Tibial artery (tissue), 4 donors: ENCODE measurements around the gene KATNBL1.

ENCODE experiments used
- DNase-seq, 2 donors: peaks; one replicate each; pipeline ENCODE4 v3.0.0-alpha.2; 2019
- H3K27ac ChIP-seq, 2 donors: fragments of 200-600 bp; sonication (generic) in 1 of 2; 1 replicate in 1 of 2; 2 replicates in 1 of 2; pipeline ENCODE4 v1.5.1; 2018 to 2019; ENCODE audit warnings: mild to moderate bottlenecking in 1 of 2
- H3K27me3 ChIP-seq, 2 donors: fragments of 200-600 bp; sonication (generic) in 1 of 2; one replicate each; pipeline versions ENCODE4 v1.5.1 to v1.6.0; 2016 to 2019
- H3K36me3 ChIP-seq, 3 donors: fragments of 200-600 bp; sonication (generic) in 2 of 3; one replicate each; pipeline ENCODE4 v1.5.1; 2016 to 2019; ENCODE audit warnings: mild to moderate bottlenecking in 2 of 3
- H3K4me1 ChIP-seq, 4 donors: fragments of 200-600 bp; sonication (generic) in 2 of 4; 1 replicate in 3 of 4; 2 replicates in 1 of 4; pipeline ENCODE4 v1.5.1; 2016 to 2019
- H3K4me3 ChIP-seq, 2 donors: fragments of 200-600 bp; sonication (generic) in 1 of 2; 1 replicate in 1 of 2; 2 replicates in 1 of 2; pipeline ENCODE4 v1.5.1; 2018 to 2019; ENCODE audit warnings: mild to moderate bottlenecking in 2 of 2
- H3K9me3 ChIP-seq, 3 donors: fragments of 200-600 bp; sonication (generic) in 1 of 3; one replicate each; pipeline ENCODE4 v1.5.1; 2016 to 2019
- CTCF ChIP-seq, 2 experiments: fragments of 200-600 bp in 1 of 2; fragments of 450-650 bp in 1 of 2; IDR thresholded peaks; one replicate each; pipeline ENCODE4 v1.5.1; 2017 to 2019; ENCODE audit warnings: antibody characterized with exemption in 2 of 2, mild to moderate bottlenecking in 1 of 2, moderate library complexity in 1 of 2
- intact Hi-C: fragments of 100-400 bp; cut with DNase I; formaldehyde crosslinking; loops from one replicate; pipeline ENCODE4 v1.15.0; 2023; ENCODE audit warnings: low total_unique reads

The KATNBL1 gene

GRCh38 chr15:34160735-34161134 lies 49.2 kb downstream of the KATNBL1 start:
- peaks cover 0 to 6% (median 0%) of the 10 kb centered on the region in 3 donors for H3K9me3 ChIP-seq

GRCh38 chr15:34158355-34158754 lies 51.5 kb downstream of the KATNBL1 start:
- H3K4me1 ChIP-seq: no peaks in the 10 kb centered on the region
- H3K9me3 ChIP-seq: peaks cover 0 to 9% (median 6%) of the 10 kb centered on the region in 3 donors
- no peaks in the 10 kb centered on the region for H3K27me3 ChIP-seq
- intact Hi-C loops: no loop called here
- TF ChIP-seq CTCF (IDR thresholded peaks at IDR 0.05): no peak
- no peak for DNase-seq
- H3K4me3 ChIP-seq: no peak overlapping the region
- no peak overlapping the region for H3K27ac ChIP-seq
- peaks cover 40 to 73% (median 63%) of the 10 kb centered on the region in 3 donors for H3K36me3 ChIP-seq

More at GRCh38 chr15:34160735-34161134, 49.2 kb downstream of the KATNBL1 start:
- no peak overlapping the region for H3K4me3 ChIP-seq
- H3K27ac ChIP-seq: no peak overlapping the region
- DNase-seq: no peak
- intact Hi-C loops: no loop called here
- H3K4me1 ChIP-seq: no peaks in the 10 kb centered on the region
- peaks cover 20 to 49% (median 41%) of the 10 kb centered on the region in 3 donors for H3K36me3 ChIP-seq
- H3K27me3 ChIP-seq: no peaks in the 10 kb centered on the region
- TF ChIP-seq CTCF (IDR thresholded peaks at IDR 0.05): no peak

- DNase-seq: no peak
- no peak overlapping the region for H3K27ac ChIP-seq
- peaks cover 0 to 9% (median 0%) of the 10 kb centered on the region in 3 donors for H3K9me3 ChIP-seq
- H3K4me1 ChIP-seq: no peaks in the 10 kb centered on the region
- peaks cover 41 to 67% (median 64%) of the 10 kb centered on the region in 3 donors for H3K36me3 ChIP-seq
- TF ChIP-seq CTCF (IDR thresholded peaks at IDR 0.05): no peak
- H3K27me3 ChIP-seq: no peaks in the 10 kb centered on the region
- intact Hi-C loops: no loop called here
- H3K4me3 ChIP-seq: no peak overlapping the region
Measured at GRCh38 chr15:34155859-34156258, 54.0 kb downstream of the KATNBL1 start.

- Histone ChIP-seq H3K4me1 (no peaks in the 10 kb centered on the region), H3K4me3 (no peak overlapping the region), H3K27me3 (no peaks in the 10 kb centered on the region), H3K36me3 (peaks cover 45 to 71% (median 70%) of the 10 kb centered on the region in 3 donors), H3K9me3 (peaks cover 0 to 9% (median 0%) of the 10 kb centered on the region in 3 donors), H3K27ac (no peak overlapping the region)
- no peak for TF ChIP-seq CTCF (IDR thresholded peaks at IDR 0.05)
- DNase-seq: no peak
- intact Hi-C loops: no loop called here
Measured at GRCh38 chr15:34154725-34155204, 55.1 kb downstream of the KATNBL1 start.

- no peak overlapping the region for H3K27ac ChIP-seq
- no peak for DNase-seq
- no peaks in the 10 kb centered on the region for H3K4me1 ChIP-seq
- intact Hi-C loops: no loop called here
- H3K27me3 ChIP-seq: no peaks in the 10 kb centered on the region
- H3K4me3 ChIP-seq: no peak overlapping the region
- no peaks in the 10 kb centered on the region for H3K9me3 ChIP-seq
- H3K36me3 ChIP-seq: peaks cover 55 to 70% (median 58%) of the 10 kb centered on the region in 3 donors
- TF ChIP-seq CTCF (IDR thresholded peaks at IDR 0.05): no peak
Measured at GRCh38 chr15:34147371-34148140, 62.3 kb downstream of the KATNBL1 start.
